Panc1 (cell line): ENCODE results near the gene B9D2. TPM values are rescaled to one million over a fixed set of nuclear protein-coding genes. Genes with fewer than 3 reads are reported as not detected.

Source experiments
- ATAC-seq: fragments of 200-7000 bp; cut with Tn5 transposase; 2 replicates; pipeline ENCODE4 v1.9.1; 2020; ENCODE audit warnings: mild to moderate bottlenecking, moderate library complexity
- Bru-seq: library from RNA; stranded (reverse); fragments of 400-500 nt; gene quantifications from one replicate; lab custom pipeline; 2021; lab: Mats Ljungman, UMichigan
- BruChase-seq, 2 experiments: library from RNA; stranded (reverse); fragments of 400-500 nt; gene quantifications; one replicate each; lab custom pipeline; 2021; lab: Mats Ljungman, UMichigan
- BruUV-seq: library from RNA; stranded (reverse); fragments of 400-500 nt; replicated peaks from 2 replicates; lab custom pipeline; 2021; lab: Mats Ljungman, UMichigan
- CTCF ChIA-PET: fragments of 300-600 bp; sonication (Branson Sonifier 250); formaldehyde crosslinking; loops from one replicate; lab custom pipeline; 2022; ENCODE audit warnings: antibody characterized with exemption; lab: Charles Lee
- POLR2A ChIA-PET: fragments of 300-600 bp; sonication (Branson Sonifier 250); formaldehyde crosslinking; loops from one replicate; lab custom pipeline; 2022; ENCODE audit warnings: antibody characterized with exemption; lab: Charles Lee
- DNase-seq: peaks from one replicate; pipeline ENCODE4 v3.0.0-alpha.2; 2010; ENCODE audit warnings: low read depth, low spot score
- H3K27ac ChIP-seq: 2 replicates; pipeline ENCODE4 v1.5.1; 2011; ENCODE audit warnings: mild to moderate bottlenecking, low read length, inconsistent platforms
- H3K27me3 ChIP-seq: fragments of 200-500 bp; sonication (Bioruptor generic); 2 replicates; pipeline ENCODE4 v1.6.0; 2014; ENCODE audit warnings: low read length, inconsistent platforms; ENCODE audit not compliant: control insufficient read depth, insufficient read depth
- H3K36me3 ChIP-seq: fragments of 200-500 bp; sonication (Bioruptor generic); 2 replicates; pipeline ENCODE4 v1.5.1; 2014; ENCODE audit warnings: inconsistent platforms, mild to moderate bottlenecking, low read length, moderate library complexity; ENCODE audit not compliant: control insufficient read depth, insufficient read depth
- H3K4me1 ChIP-seq: 2 replicates; pipeline ENCODE4 v1.5.1; 2011; ENCODE audit warnings: inconsistent platforms, mild to moderate bottlenecking, low read length, moderate library complexity; ENCODE audit not compliant: control insufficient read depth, insufficient read depth
- H3K4me3 ChIP-seq, 2 experiments: 2 replicates each; pipeline ENCODE4 v1.5.1; 2011 to 2012; ENCODE audit warnings: low read depth in 2 of 2, low read length in 2 of 2, mild to moderate bottlenecking in 2 of 2, inconsistent platforms in 1 of 2, moderate library complexity in 1 of 2
- H3K9me3 ChIP-seq: fragments of 200-500 bp; sonication (Bioruptor generic); 2 replicates; pipeline ENCODE4 v1.5.1; 2014; ENCODE audit warnings: low read depth, mild to moderate bottlenecking, inconsistent platforms, low read length, moderate library complexity; ENCODE audit not compliant: control insufficient read depth, insufficient read depth
- POLR2AphosphoS5 ChIP-seq: IDR thresholded peaks from 2 replicates; pipeline ENCODE4 v1.6.1; 2012; ENCODE audit warnings: mild to moderate bottlenecking, low read depth, low read length, moderate library complexity
- SIN3A ChIP-seq: IDR thresholded peaks from 2 replicates; pipeline ENCODE4 v1.6.1; 2012; ENCODE audit warnings: low read depth, mild to moderate bottlenecking, low read length, moderate library complexity, borderline replicate concordance; ENCODE audit not compliant: insufficient read depth
- TCF7L2 ChIP-seq: IDR thresholded peaks from 2 replicates; pipeline ENCODE4 v1.6.1; 2011; ENCODE audit warnings: mild to moderate bottlenecking, low read depth, low read length, inconsistent platforms
- in situ Hi-C: cut with HindIII; loops from 2 replicates; pipeline ENCODE4 v1.10.0; 2016; ENCODE audit warnings: low sequenced_read_pairs, low pct_unique_long_range_greater_than_20kb
- intact Hi-C: fragments of 100-400 bp; cut with micrococcal nuclease; formaldehyde crosslinking; loops from one replicate; pipeline ENCODE4 v1.10.0; 2022; ENCODE audit not compliant: unreplicated experiment
- long read RNA-seq: library from polyadenylated mRNA; unstranded; transcript quantifications from one replicate; pipeline ENCODE4 v2.0.0, GENCODE V29; 2021; ENCODE audit not compliant: unreplicated experiment
- polyA plus RNA-seq: library from polyadenylated mRNA; unstranded; fragments of >200 nt; gene quantifications from one replicate; pipeline ENCODE4 v1.2.1, GENCODE V29; 2012; ENCODE audit warnings: missing spikeins; ENCODE audit not compliant: insufficient read length
- total RNA-seq: library from RNA; stranded (reverse); gene quantifications from one replicate; pipeline ENCODE4 v1.2.1, GENCODE V29; 2021; ENCODE audit not compliant: unreplicated experiment
- TF ChIP-seq, protein P1 (sequence below): fragments of 450-650 bp; IDR thresholded peaks from 2 replicates; pipeline ENCODE4 v1.5.1; 2017; ENCODE audit warnings: mild to moderate bottlenecking
- TF ChIP-seq, protein P2 (sequence below), 2 experiments: IDR thresholded peaks; 2 replicates each; pipeline ENCODE4 v1.6.1; 2011 to 2012; ENCODE audit warnings: low read depth in 2 of 2, control low read depth in 1 of 2, low read length in 1 of 2, mild to moderate bottlenecking in 1 of 2, moderate library complexity in 1 of 2; ENCODE audit not compliant: insufficient read depth in 1 of 2

Gene B9D2, protein sequence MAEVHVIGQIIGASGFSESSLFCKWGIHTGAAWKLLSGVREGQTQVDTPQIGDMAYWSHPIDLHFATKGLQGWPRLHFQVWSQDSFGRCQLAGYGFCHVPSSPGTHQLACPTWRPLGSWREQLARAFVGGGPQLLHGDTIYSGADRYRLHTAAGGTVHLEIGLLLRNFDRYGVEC
- total RNA-seq (7.1 TPM), Bru-seq, nascent RNA (percentile 60 among the genes with signal in this experiment), BruChase-seq, experiment 1, labeled RNA remaining after a 2-hour chase (percentile 56 among the genes with signal in this experiment), BruChase-seq, experiment 2, labeled RNA remaining after a 6-hour chase (percentile 50 among the genes with signal in this experiment)
- polyA plus RNA-seq, result 9.8 TPM
- long read RNA-seq, partial matches to known transcripts, result 5 of 10 reads
- long read RNA-seq, other reads (novel, unspliced or antisense), result 1 of 10 reads

DNA sequence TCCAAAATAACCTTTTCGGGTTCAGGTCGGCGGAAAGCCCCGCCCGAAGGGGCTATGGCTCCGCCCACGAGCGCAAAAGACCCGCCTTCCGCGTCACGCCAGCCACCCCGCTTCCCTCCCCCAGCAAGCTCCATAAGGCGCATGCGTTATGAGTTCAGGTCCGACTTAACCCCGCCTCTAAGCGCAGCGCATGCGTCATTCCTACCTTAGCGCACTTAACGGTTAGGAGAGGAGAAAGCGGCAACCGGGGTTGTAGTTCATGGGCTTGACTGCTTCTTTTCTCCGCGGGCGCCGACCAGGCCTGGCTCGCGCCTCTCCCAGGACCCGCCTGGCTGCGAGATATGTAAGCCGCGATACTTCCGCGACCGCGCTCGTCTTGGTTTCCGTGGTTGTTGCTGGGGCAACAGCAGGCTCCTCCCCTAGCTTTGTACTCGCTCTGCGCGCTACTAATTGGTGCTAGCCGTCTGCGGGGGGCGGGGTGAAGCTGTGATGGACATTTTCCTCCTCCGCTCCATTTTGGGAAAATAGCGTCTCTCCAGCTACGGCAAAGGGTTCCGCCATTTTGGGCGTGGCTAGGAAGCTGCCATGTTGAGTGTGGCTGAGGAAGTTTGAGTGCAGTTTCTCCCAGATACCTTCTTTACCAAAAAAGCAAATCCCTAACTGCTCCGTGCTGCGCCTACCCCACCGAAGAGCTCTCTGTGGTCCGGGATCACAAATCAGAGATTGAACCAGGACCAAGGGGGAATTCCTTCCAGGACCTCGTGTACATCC, at the start of gene B9D2:
Gene B9D2 (minus strand): TSS at position 397 of the 771 bp plus-strand sequence. CDS start 630 bp downstream, outside the sequence.
- BruUV-seq, result TSS peak; percentile 94
- Histone ChIP-seq H3K27me3 (no peaks in the 10 kb centered on the region), H3K9me3 (no peaks in the 10 kb centered on the region), H3K4me3 (peak within 1 kb of the TSS; percentile 72 to 92), H3K36me3 (no peaks in the 10 kb centered on the region), H3K4me1 (peaks cover 3% of the 10 kb centered on the region), H3K27ac (peak within 1 kb of the TSS; percentile 98)
- ChIA-PET POLR2A (interaction anchor here (0.8 to 1.1 kb wide), 4 partner anchors 9 to 55 kb away, joined by 3 to 4 read pairs (median 3); no protein-coding TSS in a partner anchor), CTCF (interaction anchor here (0.7 kb wide), 1 partner anchor 220 kb away, joined by 4 read pairs; no protein-coding TSS in a partner anchor)
- intact Hi-C loops (no loop called here), in situ Hi-C loops (no loop called here)
- peak; percentile 91 for DNase-seq
- peak; percentile 98 for ATAC-seq
- TF ChIP-seq, protein P1, sequence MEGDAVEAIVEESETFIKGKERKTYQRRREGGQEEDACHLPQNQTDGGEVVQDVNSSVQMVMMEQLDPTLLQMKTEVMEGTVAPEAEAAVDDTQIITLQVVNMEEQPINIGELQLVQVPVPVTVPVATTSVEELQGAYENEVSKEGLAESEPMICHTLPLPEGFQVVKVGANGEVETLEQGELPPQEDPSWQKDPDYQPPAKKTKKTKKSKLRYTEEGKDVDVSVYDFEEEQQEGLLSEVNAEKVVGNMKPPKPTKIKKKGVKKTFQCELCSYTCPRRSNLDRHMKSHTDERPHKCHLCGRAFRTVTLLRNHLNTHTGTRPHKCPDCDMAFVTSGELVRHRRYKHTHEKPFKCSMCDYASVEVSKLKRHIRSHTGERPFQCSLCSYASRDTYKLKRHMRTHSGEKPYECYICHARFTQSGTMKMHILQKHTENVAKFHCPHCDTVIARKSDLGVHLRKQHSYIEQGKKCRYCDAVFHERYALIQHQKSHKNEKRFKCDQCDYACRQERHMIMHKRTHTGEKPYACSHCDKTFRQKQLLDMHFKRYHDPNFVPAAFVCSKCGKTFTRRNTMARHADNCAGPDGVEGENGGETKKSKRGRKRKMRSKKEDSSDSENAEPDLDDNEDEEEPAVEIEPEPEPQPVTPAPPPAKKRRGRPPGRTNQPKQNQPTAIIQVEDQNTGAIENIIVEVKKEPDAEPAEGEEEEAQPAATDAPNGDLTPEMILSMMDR, result no peak
- TF ChIP-seq, protein P2, sequence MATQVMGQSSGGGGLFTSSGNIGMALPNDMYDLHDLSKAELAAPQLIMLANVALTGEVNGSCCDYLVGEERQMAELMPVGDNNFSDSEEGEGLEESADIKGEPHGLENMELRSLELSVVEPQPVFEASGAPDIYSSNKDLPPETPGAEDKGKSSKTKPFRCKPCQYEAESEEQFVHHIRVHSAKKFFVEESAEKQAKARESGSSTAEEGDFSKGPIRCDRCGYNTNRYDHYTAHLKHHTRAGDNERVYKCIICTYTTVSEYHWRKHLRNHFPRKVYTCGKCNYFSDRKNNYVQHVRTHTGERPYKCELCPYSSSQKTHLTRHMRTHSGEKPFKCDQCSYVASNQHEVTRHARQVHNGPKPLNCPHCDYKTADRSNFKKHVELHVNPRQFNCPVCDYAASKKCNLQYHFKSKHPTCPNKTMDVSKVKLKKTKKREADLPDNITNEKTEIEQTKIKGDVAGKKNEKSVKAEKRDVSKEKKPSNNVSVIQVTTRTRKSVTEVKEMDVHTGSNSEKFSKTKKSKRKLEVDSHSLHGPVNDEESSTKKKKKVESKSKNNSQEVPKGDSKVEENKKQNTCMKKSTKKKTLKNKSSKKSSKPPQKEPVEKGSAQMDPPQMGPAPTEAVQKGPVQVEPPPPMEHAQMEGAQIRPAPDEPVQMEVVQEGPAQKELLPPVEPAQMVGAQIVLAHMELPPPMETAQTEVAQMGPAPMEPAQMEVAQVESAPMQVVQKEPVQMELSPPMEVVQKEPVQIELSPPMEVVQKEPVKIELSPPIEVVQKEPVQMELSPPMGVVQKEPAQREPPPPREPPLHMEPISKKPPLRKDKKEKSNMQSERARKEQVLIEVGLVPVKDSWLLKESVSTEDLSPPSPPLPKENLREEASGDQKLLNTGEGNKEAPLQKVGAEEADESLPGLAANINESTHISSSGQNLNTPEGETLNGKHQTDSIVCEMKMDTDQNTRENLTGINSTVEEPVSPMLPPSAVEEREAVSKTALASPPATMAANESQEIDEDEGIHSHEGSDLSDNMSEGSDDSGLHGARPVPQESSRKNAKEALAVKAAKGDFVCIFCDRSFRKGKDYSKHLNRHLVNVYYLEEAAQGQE (IDR thresholded peaks at IDR 0.05; ENCODE audit: insufficient read depth in 1 of 2, low read depth in 2 of 2, low read length in 1 of 2), result no peak
- TF ChIP-seq TCF7L2 (peak; percentile 89; the same call in 1 of the 2 replicates), POLR2AphosphoS5 (peak; percentile 82), SIN3A (0 out of 2 replicates have a peak, but pooled peaks have one; percentile 58)

DNA sequence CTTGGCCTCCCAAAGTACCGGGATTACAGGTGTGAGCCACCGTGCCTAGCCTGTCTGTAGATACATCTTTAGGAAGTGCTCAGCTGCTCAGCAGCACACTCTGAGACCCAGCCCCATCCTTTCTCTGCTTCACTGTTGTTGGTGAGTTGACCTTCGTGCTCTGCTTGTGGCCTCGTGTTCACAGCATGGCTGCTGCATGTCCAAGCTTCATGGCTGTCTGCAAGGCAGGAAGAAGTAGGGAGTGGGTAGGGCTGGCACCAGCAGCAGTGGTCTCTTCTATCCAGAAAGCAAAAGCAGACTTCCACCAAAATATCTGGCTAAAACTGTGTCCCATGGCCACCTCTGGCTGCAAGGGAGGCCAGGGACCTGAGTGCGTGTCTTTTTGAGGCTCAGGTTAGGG, 49.0 kb upstream of the B9D2 start:
- no peak for TF ChIP-seq POLR2AphosphoS5
- TF ChIP-seq, protein P1, result no peak
- TF ChIP-seq, protein P2 (IDR thresholded peaks at IDR 0.05; ENCODE audit: insufficient read depth in 1 of 2, low read depth in 2 of 2, low read length in 1 of 2), result no peak
- TF ChIP-seq TCF7L2, result no peak
- TF ChIP-seq SIN3A, result no peak
- H3K27me3 ChIP-seq, result no peaks in the 10 kb centered on the region
- no peak for ATAC-seq

More for the DNA sequence above, 49.0 kb upstream of the B9D2 start:
- ChIA-PET POLR2A (no interaction called here), CTCF (no interaction called here)
- H3K27ac ChIP-seq, result no peak overlapping the region
- DNase-seq, result no peak
- in situ Hi-C loops (no loop called here), intact Hi-C loops (no loop called here)
- H3K36me3 ChIP-seq, result no peaks in the 10 kb centered on the region
- no peaks in the 10 kb centered on the region for H3K4me1 ChIP-seq
- no peak overlapping the region for H3K4me3 ChIP-seq
- no peaks in the 10 kb centered on the region for H3K9me3 ChIP-seq
- BruUV-seq, result no TSS peak
